Measurements from ENCODE around the gene OBSL1. TPM values are rescaled to one million over a fixed set of nuclear protein-coding genes. Genes with fewer than 3 reads are reported as not detected.

Gene OBSL1
- total and polyA plus RNA-seq, 2 donors (not counting 3 experiments of a cell fraction or from before 2014, with no cell fraction given), result 16.7 to 20.7 TPM

DNA sequence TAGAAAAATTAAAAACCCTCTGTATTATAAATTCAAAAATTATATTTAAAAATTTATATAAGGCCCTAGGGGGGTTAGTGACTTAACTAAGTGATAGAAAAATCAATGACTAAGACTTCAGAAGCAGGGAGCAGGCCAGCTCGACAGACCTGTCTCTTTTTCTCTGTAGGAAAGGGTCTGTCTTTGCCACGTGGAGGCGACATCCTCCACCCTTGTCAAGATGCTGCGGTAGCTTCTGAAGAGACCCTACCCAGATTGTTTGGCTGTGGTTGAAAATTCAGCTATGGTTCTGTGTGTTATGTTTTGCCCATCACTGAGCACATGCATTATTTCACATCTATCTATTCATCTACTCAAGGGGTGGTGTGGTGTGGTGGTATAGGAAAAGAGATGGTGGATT is 47.9 kb upstream of the OBSL1 start:
- ChIA-PET CTCF (interaction anchor here (0.8 to 1.3 kb wide), 2 partner anchors 24 to 109 kb away, joined by 4 to 5 read pairs; no protein-coding TSS in a partner anchor), POLR2A (no interaction called here)
- BruUV-seq (replicated peaks), result no TSS peak
- dilution Hi-C loops (cut with MboI; ENCODE audit: extremely low pct_ligation_motif_present, low sequenced_read_pairs), result no loop called here
- no peaks in the 10 kb centered on the region for H3K9me3 ChIP-seq (replicated peaks; ENCODE audit: control insufficient read depth, insufficient read depth, low read length)
- H3K4me1 ChIP-seq (ENCODE audit: control insufficient read depth, extremely low read depth, insufficient read depth, low read length), result no peaks in the 10 kb centered on the region
- H2AFZ ChIP-seq (ENCODE audit: low read depth, low read length), result no peak overlapping the region
- no peaks in the 10 kb centered on the region for H3K9me1 ChIP-seq (replicated peaks; ENCODE audit: control insufficient read depth, extremely low read depth, insufficient read depth, low read length)
- no peak for DNase-seq (ENCODE audit: low read depth, low spot score)
- peaks cover 0 to 5% of the 10 kb centered on the region in 2 experiments for H3K27me3 ChIP-seq (ENCODE audit: control insufficient read depth in 2 of 2, insufficient read depth in 2 of 2, low read length in 2 of 2)
- peaks cover 0 to 5% of the 10 kb centered on the region in 2 experiments for H3K36me3 ChIP-seq (ENCODE audit: control insufficient read depth in 2 of 2, extremely low read depth in 1 of 2, insufficient read depth in 2 of 2, low read length in 2 of 2)
- TF ChIP-seq GATA2 (IDR thresholded peaks at IDR 0.05; ENCODE audit: insufficient read depth, insufficient read length, low read depth, low read length), result no peak
- TF ChIP-seq, protein P1, sequence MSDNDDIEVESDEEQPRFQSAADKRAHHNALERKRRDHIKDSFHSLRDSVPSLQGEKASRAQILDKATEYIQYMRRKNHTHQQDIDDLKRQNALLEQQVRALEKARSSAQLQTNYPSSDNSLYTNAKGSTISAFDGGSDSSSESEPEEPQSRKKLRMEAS (IDR thresholded peaks at IDR 0.05; ENCODE audit: insufficient read depth, insufficient read length), result no peak
- TF ChIP-seq JUN (IDR thresholded peaks at IDR 0.05; ENCODE audit: borderline replicate concordance, insufficient read depth, insufficient read length, low read depth), result no peak
- TF ChIP-seq POLR2AphosphoS5 (IDR thresholded peaks at IDR 0.05; ENCODE audit: insufficient read depth, low read depth, low read length), result no peak
- TF ChIP-seq POLR2A (IDR thresholded peaks at IDR 0.05; ENCODE audit: low read depth, low read length), result no peak
- TF ChIP-seq EZH2 (IDR thresholded peaks at IDR 0.05; ENCODE audit: borderline replicate concordance, low read depth, low read length, severe bottlenecking), result no peak
- no peak for TF ChIP-seq FOS (IDR thresholded peaks at IDR 0.05; ENCODE audit: borderline replicate concordance, insufficient read depth, low read length)
- no peak for TF ChIP-seq CTCF (IDR thresholded peaks at IDR 0.05; ENCODE audit: extremely low read depth in 1 of 2, insufficient read depth in 1 of 2, low read depth in 1 of 2, low read length in 2 of 2)
- no peak for TF ChIP-seq MYC (IDR thresholded peaks at IDR 0.05; ENCODE audit: low read depth, low read length)
- FAIRE-seq, result no peak
- H3K27ac ChIP-seq (ENCODE audit: insufficient read depth, low read depth, low read length), result no peak overlapping the region
- H3K4me3 ChIP-seq (replicated peaks in 1 of 3; ENCODE audit: insufficient read depth in 1 of 3, low read depth in 1 of 3, low read length in 3 of 3), result no peak overlapping the region
- intact Hi-C loops (cut with micrococcal nuclease), result no loop called here
- H3K79me2 ChIP-seq (ENCODE audit: control insufficient read depth, insufficient read depth, low read length), result no peaks in the 10 kb centered on the region
- no peak overlapping the region for H3K9ac ChIP-seq (replicated peaks; ENCODE audit: extremely low read depth, insufficient read depth, low read length)
- H4K20me1 ChIP-seq (replicated peaks; ENCODE audit: control insufficient read depth, extremely low read depth, insufficient read depth, low read length), result no peaks in the 10 kb centered on the region
- no peak overlapping the region for H3K4me2 ChIP-seq (ENCODE audit: insufficient read depth, low read length)

Measured in endothelial cell of umbilical vein (primary cell).